G401.6 (cell line): ENCODE measurements around the gene ZCCHC7.
"Not testable (repeated sequence)": the region's sequence is repeated elsewhere in the genome, so short reads cannot be mapped to it uniquely, and the experiment has no call there.

Source experiments
- FAIRE-seq: peaks from 2 replicates; lab custom pipeline; 2012; peaks lifted over from hg19 to GRCh38; lab: Jason Lieb, UNC

ZCCHC7 gene

DNA sequence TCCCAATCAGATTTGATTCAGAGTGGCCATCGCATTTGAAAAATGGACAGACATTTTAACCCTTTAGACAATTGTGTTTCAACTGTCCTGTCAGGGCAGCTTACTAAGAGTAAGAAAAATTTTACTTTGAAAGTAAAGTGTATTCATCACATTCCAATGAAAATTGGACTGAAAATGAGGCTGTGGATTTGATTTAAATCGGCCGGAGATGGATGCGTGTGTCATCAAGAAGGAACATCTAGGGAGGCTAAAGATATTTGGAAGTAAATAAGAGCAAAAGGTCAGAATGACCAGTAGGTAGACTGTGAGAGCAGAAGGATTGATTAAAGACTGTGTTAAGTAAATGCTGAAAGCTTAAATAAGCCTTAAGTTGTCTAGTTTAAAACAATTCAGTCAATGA lies 1.5 kb downstream of the ZCCHC7 start:
- no peak for FAIRE-seq

DNA sequence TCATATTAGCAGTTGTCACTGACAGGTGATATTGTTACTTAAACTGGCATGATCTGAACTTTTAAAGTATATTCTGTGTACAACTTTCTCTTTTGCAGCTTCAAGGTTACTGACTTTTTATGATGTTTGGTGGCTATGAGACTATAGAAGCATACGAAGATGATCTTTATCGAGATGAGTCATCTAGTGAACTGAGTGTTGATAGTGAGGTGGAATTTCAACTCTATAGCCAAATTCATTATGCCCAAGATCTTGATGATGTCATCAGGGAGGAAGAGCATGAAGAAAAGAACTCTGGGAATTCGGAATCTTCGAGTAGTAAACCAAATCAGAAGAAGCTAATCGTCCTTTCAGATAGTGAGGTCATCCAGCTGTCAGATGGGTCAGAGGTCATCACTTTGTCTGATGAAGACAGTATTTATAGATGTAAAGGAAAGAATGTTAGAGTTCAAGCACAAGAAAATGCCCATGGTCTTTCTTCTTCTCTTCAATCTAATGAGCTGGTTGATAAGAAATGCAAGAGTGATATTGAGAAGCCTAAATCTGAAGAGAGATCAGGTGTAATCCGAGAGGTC lies 5.9 kb downstream of the ZCCHC7 start:
- no peak for FAIRE-seq

DNA sequence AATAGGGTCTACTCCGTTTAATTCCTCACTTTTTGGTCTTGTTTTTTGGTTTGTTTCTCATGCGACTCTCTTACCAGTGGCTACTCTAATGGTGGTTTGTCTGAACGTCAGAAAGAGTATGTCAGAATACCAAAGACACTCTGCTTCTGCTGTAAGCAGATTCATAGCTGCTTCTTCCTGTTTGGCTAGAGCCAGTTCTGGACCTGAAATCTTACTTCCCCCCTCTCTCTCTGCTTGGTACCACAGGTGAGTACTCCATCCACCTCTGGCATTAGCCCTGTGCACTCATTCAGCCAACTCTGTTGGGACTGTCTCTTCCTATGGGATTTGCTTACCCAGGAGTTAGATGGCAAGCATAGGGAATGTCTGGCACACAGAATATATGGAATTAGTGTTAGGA lies 6.6 kb downstream of the ZCCHC7 start:
- no peak for FAIRE-seq

DNA sequence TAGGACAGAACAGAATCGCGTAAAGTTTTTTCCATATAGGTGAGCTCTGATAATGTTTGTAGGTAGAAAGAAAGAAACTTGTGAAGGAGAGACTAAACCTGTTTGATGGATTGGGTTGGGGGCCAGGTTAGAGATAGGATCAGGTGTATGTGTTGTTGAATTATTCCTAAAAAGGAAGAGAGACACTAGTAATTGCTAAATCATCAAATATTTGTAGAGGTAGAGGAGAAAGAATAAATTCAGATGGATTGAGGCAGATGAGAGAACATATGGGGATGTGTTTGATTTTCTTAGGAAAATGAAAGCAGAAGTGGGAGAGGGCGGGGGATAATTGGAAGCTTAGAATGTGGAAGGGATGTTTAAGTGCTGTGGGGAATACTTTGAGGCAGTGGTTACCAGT lies 7.7 kb downstream of the ZCCHC7 start:
- no peak for FAIRE-seq

DNA sequence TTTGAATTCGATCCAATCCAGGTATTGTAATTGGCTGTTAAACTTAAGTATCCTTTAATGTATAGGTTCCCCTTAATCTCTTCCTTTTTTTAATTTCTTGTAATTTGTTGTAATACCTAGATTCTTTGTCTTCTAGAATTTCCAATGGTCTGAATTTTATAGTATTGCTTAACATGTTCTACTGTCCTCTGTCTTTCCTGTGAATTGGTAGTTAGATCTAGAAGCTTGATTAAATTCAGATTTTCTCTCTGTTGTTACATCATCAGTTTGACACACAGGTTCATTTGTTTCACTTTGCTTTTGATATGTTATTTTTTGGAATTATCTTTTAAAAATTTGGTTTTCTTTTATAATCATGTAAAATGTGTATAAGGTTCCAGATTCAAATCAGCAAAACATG lies 13.8 kb downstream of the ZCCHC7 start:
- peak; percentile 31 for FAIRE-seq

DNA sequence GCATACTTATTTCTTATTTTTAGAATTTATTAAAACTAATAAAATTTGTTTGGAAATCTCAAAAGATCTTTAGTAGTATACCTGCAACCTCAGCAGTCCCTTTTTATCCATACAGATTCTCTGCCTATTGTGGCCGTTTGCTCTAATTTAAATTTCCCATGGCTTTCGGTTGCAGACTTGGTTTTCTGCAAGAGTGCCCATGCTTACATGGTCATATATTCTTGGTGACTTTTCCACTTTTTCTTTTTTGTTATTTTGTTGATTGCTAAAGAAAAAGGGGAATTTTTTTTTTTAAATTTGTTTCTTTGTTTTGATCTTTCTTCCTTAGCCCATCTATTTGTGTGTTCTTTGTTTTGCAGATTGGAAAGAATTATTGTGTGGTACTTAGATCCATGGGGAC lies 20.6 kb downstream of the ZCCHC7 start:
- no peak for FAIRE-seq

DNA sequence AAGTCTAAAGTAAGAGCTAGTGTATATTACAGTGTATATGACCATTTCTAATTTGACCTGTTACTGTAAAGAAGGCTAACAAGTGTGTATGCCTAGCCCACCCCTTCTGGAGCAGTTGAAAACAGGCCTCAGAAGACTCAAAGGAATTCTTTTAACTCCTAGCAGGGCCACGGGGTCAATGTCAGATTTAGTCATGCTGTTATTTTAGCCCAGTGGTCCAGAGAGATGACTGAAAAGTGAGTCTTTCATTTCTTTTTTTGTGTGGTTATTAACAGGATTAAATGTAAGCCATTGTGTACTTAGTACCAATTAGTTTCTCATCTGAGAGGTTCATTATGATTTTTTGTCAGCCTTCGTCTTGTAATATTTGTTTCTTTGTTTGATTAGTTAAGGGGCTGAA lies 24.4 kb downstream of the ZCCHC7 start:
- no peak for FAIRE-seq

DNA sequence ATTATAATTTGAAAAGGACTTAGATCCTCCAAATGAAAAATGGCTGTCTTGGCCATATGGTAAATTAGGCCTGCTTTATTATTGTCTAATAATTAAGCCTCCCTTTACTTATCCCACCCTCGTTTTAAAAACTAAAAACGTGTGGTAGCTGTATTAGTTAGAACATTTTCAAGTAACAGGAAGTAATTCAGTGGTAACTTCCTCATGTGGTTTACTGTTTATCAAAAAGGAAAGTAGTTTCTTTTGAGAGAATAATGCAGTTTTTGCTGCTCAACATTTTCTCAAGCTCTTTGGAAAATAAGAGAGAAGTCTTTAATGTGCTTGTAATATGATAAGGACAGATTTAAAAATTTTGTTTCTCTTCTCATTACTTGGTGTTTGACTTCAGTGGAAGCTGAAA lies 26.0 kb downstream of the ZCCHC7 start:
- no peak for FAIRE-seq

DNA sequence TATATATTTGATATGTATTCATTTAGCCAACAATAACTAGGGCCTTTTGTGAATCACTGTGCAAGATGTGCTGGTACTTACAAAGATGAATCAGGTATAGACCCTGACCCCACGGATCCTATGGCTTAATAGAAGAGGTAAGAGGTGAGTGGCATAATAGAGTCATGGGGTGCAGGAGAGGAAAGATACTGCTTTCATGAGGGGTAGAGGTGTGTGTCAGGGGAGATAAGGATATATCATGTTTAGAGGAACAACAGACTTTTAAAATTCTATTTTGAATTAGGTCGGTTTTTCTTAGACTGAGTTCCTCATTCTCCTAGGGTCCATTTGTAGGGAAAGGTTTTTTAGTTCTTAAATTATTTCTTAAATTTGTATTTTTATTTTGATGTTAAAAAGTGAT lies 27.8 kb downstream of the ZCCHC7 start:
- peak; percentile 11 for FAIRE-seq

DNA sequence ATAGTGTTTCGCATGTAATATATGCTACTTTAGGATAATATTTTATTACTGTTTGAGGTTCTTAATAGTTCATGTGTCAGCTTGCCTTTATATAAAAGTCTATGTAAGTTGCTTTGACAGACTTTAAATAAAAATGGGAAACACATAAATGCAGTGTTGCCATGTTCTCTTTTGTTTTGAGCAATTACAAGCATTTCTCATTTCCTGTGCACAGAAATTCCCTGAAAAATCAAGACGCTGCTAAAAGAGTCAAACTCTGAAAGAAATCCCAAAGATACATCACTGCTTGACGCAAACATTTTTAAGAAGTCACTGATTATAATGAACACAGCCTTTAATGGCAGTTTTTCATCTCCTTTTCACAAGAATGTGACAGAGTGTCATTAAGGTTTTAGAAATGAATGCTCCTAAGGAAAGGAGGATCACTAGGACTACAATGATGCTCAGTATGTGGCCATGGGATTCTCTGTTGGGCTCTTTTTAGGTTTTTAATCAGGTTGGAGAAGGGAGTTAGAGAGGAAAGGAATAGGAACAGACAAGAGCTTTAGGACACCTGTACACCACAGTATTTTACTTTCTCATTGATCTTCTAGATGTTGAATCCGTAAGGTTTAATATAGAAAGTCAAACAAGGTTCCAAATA lies 29.4 kb downstream of the ZCCHC7 start:
- peak; percentile 13 for FAIRE-seq

DNA sequence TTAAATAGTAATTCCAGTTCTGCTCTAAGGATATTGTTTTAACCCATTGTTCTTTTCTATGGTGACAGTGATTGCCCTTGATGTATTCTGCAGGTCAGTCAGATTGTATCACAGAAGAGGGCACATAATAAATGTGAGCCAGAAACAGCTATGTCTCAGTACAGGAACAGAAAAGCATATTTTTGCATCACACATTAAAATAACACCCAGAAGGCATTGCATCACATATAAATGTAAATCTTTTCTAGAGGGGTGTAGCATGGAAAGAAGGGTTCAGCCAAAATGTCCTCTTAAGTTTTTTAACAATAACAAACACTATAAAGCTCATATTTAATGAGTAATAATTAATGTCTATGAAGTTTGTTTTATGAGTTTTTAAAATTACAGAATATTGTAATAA lies 30.0 kb downstream of the ZCCHC7 start:
- no peak for FAIRE-seq

DNA sequence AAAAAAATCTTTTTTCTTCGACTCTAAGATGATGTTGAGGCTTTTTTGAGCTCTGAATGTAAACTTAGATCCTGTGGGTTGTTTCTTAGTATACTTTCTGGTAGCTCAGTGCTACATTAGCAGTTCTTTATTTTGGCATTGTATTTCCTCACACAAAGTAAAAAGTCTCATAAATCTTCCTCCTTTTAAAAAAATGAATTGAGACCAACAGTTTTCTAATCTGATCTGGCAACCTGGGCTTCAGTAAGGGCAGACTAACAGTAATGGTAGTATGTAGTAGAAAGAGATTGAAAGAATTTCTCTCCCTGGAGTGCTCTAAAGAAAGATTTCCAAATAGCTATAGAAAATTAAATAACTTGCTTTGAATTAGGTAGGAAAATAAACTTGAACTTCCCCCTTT lies 31.4 kb downstream of the ZCCHC7 start:
- FAIRE-seq: no peak

DNA sequence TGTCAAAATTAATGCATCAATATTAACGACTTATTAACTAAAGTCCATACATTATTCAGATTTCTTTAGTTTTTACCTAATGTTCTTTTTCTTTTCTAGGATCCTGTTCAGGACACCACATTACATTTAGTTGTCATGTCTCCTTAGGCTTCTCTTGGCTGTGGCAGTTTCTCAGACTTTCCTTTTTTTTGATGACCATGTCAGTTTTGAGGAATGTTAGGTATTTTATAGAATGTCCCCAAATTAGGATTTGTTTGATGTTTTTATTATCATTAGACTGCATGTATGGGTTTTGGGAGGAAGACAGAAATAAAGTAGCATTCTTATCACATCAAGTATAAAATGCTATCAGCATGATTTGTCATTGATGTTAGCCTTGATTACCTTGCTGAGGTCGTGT lies 32.0 kb downstream of the ZCCHC7 start:
- FAIRE-seq: no peak

DNA sequence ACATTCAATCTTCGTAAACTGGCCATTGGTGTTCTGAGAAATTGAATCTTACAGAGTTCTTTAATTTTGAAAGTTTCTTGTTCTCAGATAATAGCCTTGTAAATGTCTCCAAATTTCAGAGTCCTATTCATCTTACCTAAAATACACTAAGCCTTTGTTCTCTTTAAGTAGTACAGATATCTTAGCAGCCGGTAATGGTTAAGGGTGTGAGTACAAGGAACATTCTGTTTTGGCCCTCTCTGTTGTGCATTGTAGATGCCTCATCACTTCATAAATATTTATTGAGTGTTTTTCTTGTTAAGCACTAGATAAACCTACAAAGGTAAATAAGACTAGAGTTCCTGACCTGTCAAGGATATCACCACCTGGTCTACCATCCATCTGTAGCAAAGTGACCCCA lies 35.2 kb downstream of the ZCCHC7 start:
- FAIRE-seq: no peak

DNA sequence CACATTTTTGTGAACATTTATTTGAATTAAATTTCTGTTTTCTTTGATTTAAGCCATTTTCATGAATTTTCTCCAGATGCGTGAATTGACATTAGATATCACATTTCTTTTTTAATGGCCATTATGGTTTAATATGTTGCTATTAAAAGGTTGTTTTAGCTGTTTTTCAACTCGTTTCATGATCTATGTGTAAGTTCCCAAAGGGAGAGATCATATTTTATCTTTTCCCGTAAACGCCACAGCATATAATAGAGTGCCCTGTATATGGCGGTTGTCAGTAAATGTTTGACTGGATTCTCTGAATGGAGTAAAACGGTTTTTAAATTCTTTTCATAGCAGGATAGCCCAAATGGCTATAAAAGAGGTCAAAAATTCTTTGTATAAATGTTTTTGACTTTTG lies 35.8 kb downstream of the ZCCHC7 start:
- FAIRE-seq: no peak

DNA sequence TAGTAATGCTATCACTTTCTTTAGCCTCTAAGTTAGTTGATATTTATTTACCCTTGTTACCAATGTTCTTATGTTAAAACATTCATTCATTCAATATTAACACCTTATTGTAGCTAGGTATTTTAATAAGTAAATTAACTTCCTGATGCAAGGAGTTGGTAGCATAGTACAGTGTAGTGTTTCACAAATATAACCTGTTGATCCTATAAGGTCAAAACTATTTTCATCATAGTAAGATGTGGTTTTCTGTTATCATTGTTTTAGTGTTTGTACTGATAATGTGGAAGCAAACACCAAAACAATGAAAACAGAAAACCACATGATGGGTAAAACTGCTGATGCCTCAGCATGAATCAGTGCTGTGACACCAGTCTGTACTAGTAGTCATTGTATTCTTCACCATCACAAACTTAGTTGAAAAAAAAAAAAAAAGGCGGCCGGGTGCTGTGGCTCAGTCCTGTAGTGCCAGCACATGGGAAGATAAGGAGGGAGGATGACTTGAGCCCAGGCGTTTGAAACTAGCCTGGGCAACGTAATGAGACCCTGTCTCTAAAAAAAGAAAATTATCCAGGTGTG lies 36.5 kb downstream of the ZCCHC7 start:
- peak; percentile 71 for FAIRE-seq

DNA sequence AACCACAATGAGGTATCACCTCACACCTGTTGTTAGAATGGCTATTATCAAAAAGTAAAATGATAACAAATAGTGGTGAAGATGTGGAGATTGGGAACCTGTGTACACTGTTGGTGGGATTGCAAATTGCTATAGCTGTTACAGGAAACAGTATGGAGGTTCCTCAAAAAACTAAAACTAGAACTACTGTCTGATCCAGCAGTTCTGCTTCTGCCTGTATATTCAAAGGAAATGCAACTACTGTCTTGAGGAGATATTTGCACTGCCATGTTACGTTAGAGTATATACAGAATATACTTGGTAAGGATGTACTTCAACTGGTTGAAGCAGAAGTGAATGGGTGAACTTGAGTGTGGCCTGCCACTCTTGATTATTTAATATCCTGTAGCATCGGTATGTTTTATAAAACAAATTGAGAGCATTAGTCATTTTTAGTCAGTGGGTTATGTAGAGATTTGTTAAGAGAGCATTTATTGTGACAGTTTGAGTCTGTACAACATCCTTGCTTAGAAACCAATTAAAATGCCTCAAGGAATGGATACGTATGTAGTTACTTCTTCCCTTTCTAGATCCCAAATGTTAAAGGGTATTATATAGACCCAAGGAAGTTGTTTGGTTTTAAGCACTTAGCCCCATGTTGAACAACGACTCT lies 37.5 kb downstream of the ZCCHC7 start:
- no peak for FAIRE-seq

DNA sequence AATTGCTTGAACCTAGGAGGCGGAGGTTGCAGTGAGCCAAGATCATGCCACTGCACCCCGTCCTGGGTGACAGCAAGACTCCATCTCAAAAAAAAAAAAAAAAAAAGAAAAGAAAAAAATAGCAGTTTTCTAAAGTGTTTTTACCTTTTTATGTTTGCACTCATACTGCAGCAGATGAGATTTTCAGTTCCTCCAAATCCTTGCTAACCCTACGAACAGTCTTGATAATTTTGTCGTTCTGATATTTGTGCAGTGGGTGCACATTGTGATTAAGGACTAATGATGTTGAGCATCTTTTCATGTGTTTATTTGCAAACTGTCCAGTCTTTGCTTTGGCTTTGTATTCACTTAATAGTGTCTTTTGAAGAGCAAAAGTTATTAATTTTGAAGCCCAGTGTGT lies 42.9 kb downstream of the ZCCHC7 start:
- FAIRE-seq: no peak

DNA sequence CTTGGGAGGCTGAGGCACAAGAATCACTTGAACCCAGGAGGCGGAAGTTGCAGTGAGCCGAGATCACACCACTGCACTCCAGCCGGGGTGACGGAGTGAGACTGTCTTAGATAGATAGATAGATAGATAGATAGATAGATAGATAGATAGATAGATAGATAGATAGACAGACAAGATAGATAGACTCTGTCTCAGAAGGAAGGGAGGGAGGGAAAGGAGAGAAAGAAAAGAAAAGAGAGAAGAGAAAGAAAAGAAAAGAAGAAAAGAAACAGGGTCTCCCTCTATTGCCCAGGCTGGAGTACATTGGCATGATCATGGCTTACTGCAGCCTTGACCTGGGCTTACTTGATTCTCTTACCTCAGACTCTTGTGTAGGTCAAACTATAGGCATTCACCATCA lies 44.0 kb downstream of the ZCCHC7 start:
- not testable (repeated sequence) for FAIRE-seq

DNA sequence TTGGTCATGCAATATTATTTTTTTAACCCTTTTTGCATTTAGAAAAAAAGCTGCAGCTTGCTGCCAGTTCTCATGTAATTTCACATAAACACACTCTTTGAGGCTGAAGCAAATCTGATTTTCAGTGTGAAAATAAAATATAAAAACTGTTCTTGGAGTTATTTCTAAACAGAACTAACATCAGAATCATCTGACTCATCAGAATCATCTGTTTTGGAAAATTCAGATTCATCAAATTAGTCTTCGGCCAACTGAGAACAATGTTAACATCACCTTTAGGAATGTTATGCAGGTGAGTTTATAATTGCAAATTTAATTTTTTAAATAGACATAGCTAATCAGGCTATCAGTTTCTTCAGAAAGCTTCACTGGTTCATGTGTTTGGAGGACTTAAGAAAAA lies 45.3 kb downstream of the ZCCHC7 start:
- no peak for FAIRE-seq

DNA sequence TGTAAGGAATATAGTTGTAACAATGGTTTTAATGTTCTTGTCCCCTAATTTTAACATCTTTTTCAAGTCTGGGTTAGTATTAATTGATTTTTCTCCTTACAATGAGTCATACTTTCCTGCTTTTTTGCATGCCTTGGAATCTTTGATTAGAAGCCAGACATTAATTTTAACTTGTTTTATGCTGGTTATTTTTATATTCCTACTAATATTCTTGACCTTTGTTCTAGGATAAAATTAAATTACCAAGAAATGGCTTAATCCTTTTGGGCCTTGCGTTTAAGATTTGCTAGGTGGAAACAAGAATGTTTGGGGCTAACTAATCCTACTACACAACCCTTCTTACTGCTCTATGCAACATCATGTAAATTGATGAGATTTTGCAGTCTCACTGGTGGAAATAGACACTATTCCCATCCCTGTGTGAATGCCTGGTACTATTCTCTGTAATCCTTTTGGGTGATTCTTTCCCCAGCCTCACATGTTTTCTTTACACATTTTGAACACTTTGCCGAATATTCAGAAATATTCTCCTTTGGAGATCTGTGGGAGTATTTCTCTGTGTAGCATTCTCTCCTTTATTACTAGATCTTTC lies 47.2 kb downstream of the ZCCHC7 start:
- no peak for FAIRE-seq

DNA sequence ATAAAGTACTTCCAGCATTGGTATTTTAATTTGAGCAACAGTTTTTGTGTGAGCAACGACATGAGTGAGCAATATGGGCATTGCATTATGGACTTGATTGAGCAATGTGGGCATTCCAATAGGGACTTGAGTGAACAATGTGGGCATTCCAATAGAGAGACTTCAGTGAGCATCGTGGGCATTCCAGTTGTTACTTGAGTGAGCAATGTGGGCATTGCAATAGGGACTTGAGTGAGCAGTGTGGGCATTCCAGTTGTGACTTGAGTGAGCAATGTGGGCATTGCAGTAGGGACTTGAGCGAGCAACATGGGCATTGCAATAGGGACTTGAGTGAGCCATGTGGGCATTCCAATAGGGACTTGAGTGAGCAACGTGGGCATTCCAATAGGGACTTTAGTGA lies 52.2 kb downstream of the ZCCHC7 start:
- FAIRE-seq: no peak

DNA sequence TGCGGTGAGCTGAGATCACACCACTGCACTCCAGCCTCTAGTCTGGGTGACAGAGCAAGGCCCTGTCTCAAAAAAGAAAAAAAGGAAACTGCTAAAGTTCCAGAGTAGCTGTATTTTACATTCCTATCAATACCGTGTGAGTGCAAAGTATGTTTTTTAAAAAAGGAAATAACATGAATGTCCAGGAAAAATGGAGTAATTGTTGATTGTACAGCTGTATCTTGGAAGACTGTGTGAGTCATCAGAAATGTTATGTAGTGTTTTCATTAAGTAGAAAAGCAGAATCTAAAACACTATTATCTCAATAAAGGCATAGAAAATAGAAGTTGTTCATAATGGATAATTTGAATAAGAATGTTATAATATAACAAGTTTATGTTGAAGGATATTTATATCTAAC lies 53.9 kb downstream of the ZCCHC7 start:
- peak; percentile 54 for FAIRE-seq
